Astrocyte of the spinal cord (primary cell): ENCODE measurements around the gene PRSS3.
"Not testable (repeated sequence)": the region's sequence is repeated elsewhere in the genome, so short reads cannot be mapped to it uniquely, and the experiment has no call there.

Experiments used
- DNase-seq: peaks from one replicate; pipeline ENCODE4 v3.0.0; 2011; ENCODE audit warnings: low read depth, low spot score
- H3K4me3 ChIP-seq: 2 replicates; pipeline ENCODE4 v1.5.1; 2011; ENCODE audit warnings: low read depth, mild to moderate bottlenecking, low read length, moderate library complexity
- in situ Hi-C: cut with HindIII; loops from 2 replicates; pipeline ENCODE4 v1.10.0; 2017; ENCODE audit warnings: low sequenced_read_pairs
- TF ChIP-seq, protein P1 (sequence below): IDR thresholded peaks from 2 replicates; pipeline ENCODE4 v1.5.1; 2012; ENCODE audit warnings: low read depth, mild to moderate bottlenecking, low read length, inconsistent platforms

PRSS3 gene

DNA sequence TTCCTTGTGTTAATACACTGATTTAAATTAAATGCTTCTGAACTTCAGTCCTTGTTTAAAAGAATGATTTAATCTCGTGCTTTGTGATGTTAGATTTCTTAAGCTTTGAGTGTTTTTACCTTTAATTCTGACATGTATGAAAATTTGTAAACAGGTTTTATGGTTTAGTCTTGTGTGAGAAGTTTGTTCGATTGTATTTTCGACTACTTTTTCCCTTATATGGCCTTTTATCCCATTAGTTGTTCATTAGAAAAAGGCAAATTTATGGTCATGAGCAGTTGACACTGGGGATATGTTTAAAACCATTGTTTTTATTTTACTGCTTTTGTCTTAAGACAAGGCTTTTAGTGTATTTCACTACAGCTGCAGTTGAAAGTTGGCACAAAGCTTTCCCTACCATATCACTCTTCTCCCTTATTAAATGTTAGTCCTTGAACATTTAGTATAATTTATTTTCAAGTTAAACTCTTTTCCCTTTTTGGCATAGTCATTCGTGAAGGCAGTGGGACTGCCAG lies 24.9 kb downstream of the PRSS3 start:
- TF ChIP-seq, protein P1, sequence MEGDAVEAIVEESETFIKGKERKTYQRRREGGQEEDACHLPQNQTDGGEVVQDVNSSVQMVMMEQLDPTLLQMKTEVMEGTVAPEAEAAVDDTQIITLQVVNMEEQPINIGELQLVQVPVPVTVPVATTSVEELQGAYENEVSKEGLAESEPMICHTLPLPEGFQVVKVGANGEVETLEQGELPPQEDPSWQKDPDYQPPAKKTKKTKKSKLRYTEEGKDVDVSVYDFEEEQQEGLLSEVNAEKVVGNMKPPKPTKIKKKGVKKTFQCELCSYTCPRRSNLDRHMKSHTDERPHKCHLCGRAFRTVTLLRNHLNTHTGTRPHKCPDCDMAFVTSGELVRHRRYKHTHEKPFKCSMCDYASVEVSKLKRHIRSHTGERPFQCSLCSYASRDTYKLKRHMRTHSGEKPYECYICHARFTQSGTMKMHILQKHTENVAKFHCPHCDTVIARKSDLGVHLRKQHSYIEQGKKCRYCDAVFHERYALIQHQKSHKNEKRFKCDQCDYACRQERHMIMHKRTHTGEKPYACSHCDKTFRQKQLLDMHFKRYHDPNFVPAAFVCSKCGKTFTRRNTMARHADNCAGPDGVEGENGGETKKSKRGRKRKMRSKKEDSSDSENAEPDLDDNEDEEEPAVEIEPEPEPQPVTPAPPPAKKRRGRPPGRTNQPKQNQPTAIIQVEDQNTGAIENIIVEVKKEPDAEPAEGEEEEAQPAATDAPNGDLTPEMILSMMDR: no peak
- no peak for DNase-seq
- in situ Hi-C loops: no loop called here
- no peak overlapping the region for H3K4me3 ChIP-seq

GRCh38 chr9:33823801-33824200 lies 28.4 kb downstream of the PRSS3 start:
- no peak for DNase-seq
- in situ Hi-C loops: no loop called here
- TF ChIP-seq, protein P1: no peak
- no peak overlapping the region for H3K4me3 ChIP-seq

- DNase-seq, in situ Hi-C loops, H3K4me3 ChIP-seq: not testable (repeated sequence)
These were observed 31.9 kb downstream of the PRSS3 start for GRCh38 chr9:33827285-33827684.

GRCh38 chr9:33829641-33830230 lies 34.4 kb downstream of the PRSS3 start:
- H3K4me3 ChIP-seq, DNase-seq, in situ Hi-C loops: not testable (repeated sequence)

- in situ Hi-C loops: no loop called here
- DNase-seq: no peak
- no peak overlapping the region for H3K4me3 ChIP-seq
- TF ChIP-seq, protein P1: no peak
These were observed 40.4 kb downstream of the PRSS3 start for GRCh38 chr9:33835625-33836260.

GRCh38 chr9:33836261-33836660 lies 40.9 kb downstream of the PRSS3 start:
- DNase-seq, H3K4me3 ChIP-seq, in situ Hi-C loops: not testable (repeated sequence)

DNA sequence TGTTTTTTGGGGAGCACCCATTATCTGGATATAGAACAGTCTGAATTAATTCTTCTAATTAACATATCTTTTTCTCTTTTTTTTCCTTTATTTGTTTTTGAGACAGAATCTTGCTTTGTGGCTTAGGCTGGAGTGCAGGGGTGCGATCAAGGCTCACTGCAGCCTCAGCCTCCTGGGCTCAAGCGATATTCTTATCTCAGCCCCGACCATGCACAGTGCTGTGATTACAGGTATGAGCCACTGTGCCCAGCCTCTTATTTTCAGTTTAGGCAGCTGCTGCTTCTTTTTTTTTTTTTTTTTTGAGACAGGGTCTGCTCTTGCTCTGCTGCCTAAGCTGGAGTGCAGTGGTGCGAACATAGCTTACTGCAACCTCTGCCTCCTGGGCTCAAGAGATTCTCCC lies 41.8 kb downstream of the PRSS3 start:
- H3K4me3 ChIP-seq: no peak overlapping the region
- no peak for DNase-seq
- TF ChIP-seq, protein P1: no peak
- in situ Hi-C loops: no loop called here

DNA sequence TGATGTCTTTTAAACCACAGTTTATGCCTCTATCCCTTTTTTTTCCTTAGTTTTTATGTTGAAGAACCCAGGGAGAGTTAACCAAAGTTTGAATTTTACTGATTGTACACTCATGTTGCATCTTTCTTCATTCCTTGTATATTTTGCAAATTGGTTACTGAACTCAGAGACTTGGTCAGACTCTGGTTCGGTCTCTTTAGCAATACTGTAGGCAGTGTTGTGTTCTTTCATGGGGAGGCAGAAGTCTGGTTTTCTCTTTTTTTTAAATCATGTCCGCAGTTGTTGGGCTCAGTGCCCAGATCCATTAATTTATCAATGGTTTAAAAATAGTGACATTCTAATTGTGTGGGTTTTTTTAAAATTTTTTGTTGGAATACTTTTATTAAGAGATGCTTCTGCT lies 45.0 kb downstream of the PRSS3 start:
- no peak for DNase-seq
- in situ Hi-C loops: no loop called here
- TF ChIP-seq, protein P1: no peak
- no peak overlapping the region for H3K4me3 ChIP-seq
